Colonic mucosa (tissue), 4 donors: Measurements from ENCODE around the gene AK1. TPM values are rescaled to one million over a fixed set of nuclear protein-coding genes. Genes with fewer than 3 reads are reported as not detected.

Source experiments
- DNase-seq: peaks from one replicate; pipeline ENCODE4 v3.0.0-alpha.2; 2020
- H3K27ac ChIP-seq: fragments of 200-600 bp; one replicate; pipeline ENCODE4 v1.8.0; 2021
- H3K27me3 ChIP-seq: fragments of 200-600 bp; one replicate; pipeline ENCODE4 v1.8.0; 2021
- H3K36me3 ChIP-seq: fragments of 200-600 bp; one replicate; pipeline ENCODE4 v1.8.0; 2021
- H3K4me1 ChIP-seq: fragments of 200-600 bp; one replicate; pipeline ENCODE4 v1.8.0; 2021; ENCODE audit warnings: mild to moderate bottlenecking
- H3K4me3 ChIP-seq: fragments of 200-600 bp; one replicate; pipeline ENCODE4 v1.8.0; 2021
- H3K9ac ChIP-seq, 2 donors: one replicate each; pipeline ENCODE4 v1.7.0; 2013; ENCODE audit warnings: control low read depth in 2 of 2, low read depth in 2 of 2, low read length in 2 of 2
- H3K9me3 ChIP-seq: fragments of 200-600 bp; one replicate; pipeline ENCODE4 v1.8.0; 2021
- CTCF ChIP-seq: fragments of 200-600 bp; IDR thresholded peaks from one replicate; pipeline ENCODE4 v1.8.0; 2022; ENCODE audit warnings: antibody characterized with exemption, mild to moderate bottlenecking
- intact Hi-C: fragments of 100-400 bp; cut with DNase I; formaldehyde crosslinking; loops from one replicate; pipeline ENCODE4 v1.14.1; 2022
- total RNA-seq, 2 donors: library from RNA; stranded (reverse); fragmentation: NEBNext Ultra II Directional in 1 of 2; extraction: Animal tissue kit (Norgen Biotek cat#: 25700) in 1 of 2; gene quantifications; one replicate each; pipeline ENCODE4 v1.2.1, GENCODE V29; 2021
- donor health status: healthy.
- donor health status: DM: no; HTN: no; CAD: no.
- donor health status: DM: no; HTN: no; CAD: no.

The AK1 gene
- total RNA-seq, 2 donors from 2014 or later: 159 to 166 TPM

- intact Hi-C loops: loop anchor here (10.0 kb wide), 1 partner anchor 74 kb away; the partner anchor contains the start of gene FPGS
- Histone ChIP-seq H3K27me3 (no peaks in the 10 kb centered on the region), H3K27ac (no peak overlapping the region), H3K36me3 (no peaks in the 10 kb centered on the region), H3K9ac (no peak overlapping the region), H3K9me3 (no peaks in the 10 kb centered on the region), H3K4me3 (no peak overlapping the region), H3K4me1 (peaks cover 23% of the 10 kb centered on the region)
- TF ChIP-seq CTCF: no peak
- no peak for DNase-seq
Measured at GRCh38 chr9:127878652-127879390, 1.3 kb upstream of the AK1 start.

DNA sequence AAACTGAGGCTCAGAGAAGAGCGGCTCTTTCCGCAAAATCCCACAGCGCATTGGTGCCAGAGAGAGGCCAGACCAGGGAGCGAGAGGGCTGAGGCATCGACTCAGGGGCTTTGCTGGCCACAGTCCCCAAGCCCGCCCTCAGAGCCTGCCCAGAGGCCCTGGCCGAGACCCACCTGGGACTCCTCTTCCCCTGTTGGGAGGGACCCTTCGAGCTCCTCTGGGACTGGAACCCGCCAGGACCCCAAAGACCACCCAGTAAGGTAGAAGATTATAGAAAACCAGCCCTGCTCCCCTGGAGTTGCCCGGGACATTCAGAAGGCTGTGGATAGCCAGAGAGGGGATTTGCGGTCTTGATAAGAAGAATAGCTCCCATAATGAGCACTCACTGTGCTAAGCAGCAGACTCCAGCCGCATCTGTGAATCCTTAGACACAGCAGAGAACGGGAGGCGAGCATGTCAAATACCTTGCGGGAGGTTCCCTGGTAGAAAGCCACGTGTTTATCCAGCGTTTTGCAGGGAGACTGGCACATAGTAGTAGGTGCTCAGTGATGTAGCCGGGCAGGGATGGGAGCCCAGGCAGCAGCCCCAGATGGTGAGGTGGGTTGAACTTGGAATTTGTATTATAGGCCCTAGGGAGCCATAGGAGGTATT lies 651 bp upstream of the AK1 start:
- H3K27ac ChIP-seq: peak overlapping the region; percentile 56
- DNase-seq: no peak
- peaks cover 23% of the 10 kb centered on the region for H3K4me1 ChIP-seq
- peak overlapping the region; percentile 58 to 70 for H3K9ac ChIP-seq
- no peaks in the 10 kb centered on the region for H3K36me3 ChIP-seq
- no peaks in the 10 kb centered on the region for H3K9me3 ChIP-seq
- no peak for TF ChIP-seq CTCF
- H3K27me3 ChIP-seq: no peaks in the 10 kb centered on the region
- peak overlapping the region; percentile 51 for H3K4me3 ChIP-seq
- intact Hi-C loops: loop anchor here (10.0 kb wide), 1 partner anchor 73 kb away; the partner anchor contains the start of gene FPGS

DNA sequence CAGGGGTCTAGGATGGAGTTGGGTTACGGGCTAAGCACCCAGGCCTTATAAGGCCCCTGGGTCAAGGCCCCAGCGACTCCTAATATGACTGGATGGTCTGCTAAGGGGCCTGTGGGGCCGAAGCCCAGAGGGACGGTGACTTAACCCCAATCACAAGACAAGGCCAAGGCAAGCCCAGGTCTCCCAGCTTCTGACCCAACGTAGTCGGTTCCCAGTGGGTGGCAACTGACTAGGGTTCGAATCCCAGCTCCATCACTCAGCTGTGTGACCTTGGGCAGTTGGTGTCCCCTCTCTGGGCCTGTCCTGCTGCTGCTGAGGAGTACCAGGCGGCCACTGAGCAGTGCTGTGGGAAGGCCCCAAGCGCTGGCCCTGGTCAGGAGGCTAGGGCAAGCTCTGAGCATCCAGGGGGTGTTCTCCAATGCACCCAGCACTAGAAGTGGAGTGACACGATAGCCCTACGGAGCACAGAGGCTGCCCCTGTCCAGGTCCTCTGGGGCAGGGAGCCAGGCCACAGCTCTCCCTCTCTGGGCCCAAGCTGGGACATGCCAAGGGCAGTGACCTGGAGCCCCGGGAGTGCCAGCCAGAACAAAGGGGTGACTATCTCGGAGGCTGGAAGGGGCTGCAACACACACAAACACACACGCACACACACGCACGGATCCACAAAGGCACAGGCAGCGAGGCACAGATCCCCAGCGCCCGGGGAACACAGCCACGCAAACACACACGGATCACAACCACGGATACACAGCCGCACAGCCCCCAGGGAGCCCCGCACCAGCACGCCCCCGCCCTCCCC lies 512 bp downstream of the AK1 start:
- H3K36me3 ChIP-seq: no peaks in the 10 kb centered on the region
- H3K27ac ChIP-seq: peak overlapping the region; percentile 56
- H3K27me3 ChIP-seq: no peaks in the 10 kb centered on the region
- intact Hi-C loops: loop anchor here (10.0 kb wide), 1 partner anchor 72 kb away; the partner anchor contains the start of gene FPGS
- DNase-seq: peak; percentile 36
- peak overlapping the region; percentile 58 to 70 for H3K9ac ChIP-seq
- peaks cover 23% of the 10 kb centered on the region for H3K4me1 ChIP-seq
- H3K4me3 ChIP-seq: peak overlapping the region; percentile 51
- no peaks in the 10 kb centered on the region for H3K9me3 ChIP-seq
- TF ChIP-seq CTCF: no peak

GRCh38 chr9:127876026-127876763 lies 1.3 kb downstream of the AK1 start:
- Histone ChIP-seq H3K36me3 (no peaks in the 10 kb centered on the region), H3K27me3 (no peaks in the 10 kb centered on the region), H3K4me3 (no peak overlapping the region), H3K27ac (peak overlapping the region; percentile 56), H3K4me1 (peaks cover 23% of the 10 kb centered on the region), H3K9ac (peak overlapping the region; percentile 58 to 59), H3K9me3 (no peaks in the 10 kb centered on the region)
- no peak for TF ChIP-seq CTCF
- DNase-seq: peak; percentile 74
- intact Hi-C loops: loop anchor here (10.0 kb wide), 1 partner anchor 71 kb away; the partner anchor contains the start of gene FPGS
